Measurements from ENCODE around the gene NAV1.

DNA sequence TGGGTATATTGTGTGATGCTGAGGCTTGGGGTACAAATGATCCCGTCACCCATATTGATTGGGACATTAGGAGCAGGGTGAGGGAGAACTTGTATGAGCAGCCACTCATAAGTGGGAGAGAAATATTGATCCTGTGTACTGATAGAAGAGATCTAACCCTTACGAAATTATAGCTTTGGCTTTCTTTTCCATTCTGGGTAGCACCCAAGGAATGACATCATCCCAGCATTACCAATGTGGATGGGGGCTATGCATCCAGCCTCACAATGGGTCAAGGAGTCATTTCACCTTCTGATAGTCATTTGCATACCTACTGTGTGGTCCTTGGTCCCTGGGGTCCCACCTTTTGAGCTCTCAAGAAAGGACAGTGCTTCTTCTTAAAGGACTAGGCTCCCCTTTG lies 1.9 kb upstream of the NAV1 start:
- TF ChIP-seq, protein P1, sequence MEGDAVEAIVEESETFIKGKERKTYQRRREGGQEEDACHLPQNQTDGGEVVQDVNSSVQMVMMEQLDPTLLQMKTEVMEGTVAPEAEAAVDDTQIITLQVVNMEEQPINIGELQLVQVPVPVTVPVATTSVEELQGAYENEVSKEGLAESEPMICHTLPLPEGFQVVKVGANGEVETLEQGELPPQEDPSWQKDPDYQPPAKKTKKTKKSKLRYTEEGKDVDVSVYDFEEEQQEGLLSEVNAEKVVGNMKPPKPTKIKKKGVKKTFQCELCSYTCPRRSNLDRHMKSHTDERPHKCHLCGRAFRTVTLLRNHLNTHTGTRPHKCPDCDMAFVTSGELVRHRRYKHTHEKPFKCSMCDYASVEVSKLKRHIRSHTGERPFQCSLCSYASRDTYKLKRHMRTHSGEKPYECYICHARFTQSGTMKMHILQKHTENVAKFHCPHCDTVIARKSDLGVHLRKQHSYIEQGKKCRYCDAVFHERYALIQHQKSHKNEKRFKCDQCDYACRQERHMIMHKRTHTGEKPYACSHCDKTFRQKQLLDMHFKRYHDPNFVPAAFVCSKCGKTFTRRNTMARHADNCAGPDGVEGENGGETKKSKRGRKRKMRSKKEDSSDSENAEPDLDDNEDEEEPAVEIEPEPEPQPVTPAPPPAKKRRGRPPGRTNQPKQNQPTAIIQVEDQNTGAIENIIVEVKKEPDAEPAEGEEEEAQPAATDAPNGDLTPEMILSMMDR (IDR thresholded peaks at IDR 0.05), result no peak
- no peak for TF ChIP-seq POLR2A (IDR thresholded peaks at IDR 0.05)
